NCI-H2227 (cell line): ENCODE results near the gene APOM.

ENCODE experiments used
- DNase-seq: peaks from one replicate; lab custom pipeline; 2025; ENCODE audit not compliant: unreplicated experiment; lab: John Stamatoyannopoulos, UW

The APOM gene

GRCh38 chr6:31677955-31678354 lies 22.3 kb downstream of the APOM start:
- DNase-seq, result no peak

GRCh38 chr6:31680226-31681134 lies 24.8 kb downstream of the APOM start, which contains the start of gene LY6G5C:
LY6G5C (minus strand) TSS chr6:31681067; CDS start chr6:31680373, 694 bp downstream.
- peak; percentile 83 for DNase-seq

- peak; percentile 61 for DNase-seq
These were observed 25.5 kb downstream of the APOM start for GRCh38 chr6:31681135-31681671.

DNA sequence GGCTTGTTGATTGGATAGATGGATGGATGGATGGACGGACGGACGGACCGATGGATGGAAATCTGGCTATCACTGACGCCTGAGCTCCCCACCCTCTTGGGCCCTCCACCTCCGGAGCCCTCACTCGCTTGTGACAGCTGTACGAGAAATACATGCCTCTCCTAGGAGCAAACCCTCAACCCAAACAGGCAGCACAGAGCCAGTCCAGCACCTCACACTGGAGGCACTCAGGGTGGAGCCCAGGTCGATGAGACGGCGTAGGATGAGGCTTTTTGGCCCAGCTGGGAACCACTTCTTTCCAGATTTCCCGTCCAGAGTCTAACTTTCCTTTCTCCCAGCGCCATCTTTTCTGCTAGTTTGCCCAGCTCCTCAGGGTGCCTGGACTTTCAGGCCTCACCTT lies 27.9 kb downstream of the APOM start:
- DNase-seq, result peak; percentile 45

GRCh38 chr6:31686483-31686882 lies 30.8 kb downstream of the APOM start:
- DNase-seq, result no peak

DNA sequence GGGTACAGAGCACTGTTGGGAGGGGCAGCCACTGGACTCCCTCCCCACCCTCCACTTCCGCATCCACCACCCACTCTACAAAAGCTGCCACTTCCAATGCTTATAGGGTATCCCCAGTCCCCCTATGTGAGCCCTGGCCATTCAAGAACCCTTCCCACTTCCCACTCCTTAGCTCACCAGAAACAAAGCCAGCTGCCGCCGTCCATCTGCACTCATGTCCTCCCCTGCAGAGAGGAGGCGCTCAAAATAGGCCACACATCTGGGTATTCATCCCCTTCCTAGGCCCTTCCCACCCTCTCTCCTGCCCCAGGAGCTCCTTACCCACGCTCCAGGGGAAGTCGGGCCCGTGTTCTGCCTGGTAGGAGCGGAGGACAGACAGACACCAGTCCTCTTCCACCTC lies 31.6 kb downstream of the APOM start:
- no peak for DNase-seq

DNA sequence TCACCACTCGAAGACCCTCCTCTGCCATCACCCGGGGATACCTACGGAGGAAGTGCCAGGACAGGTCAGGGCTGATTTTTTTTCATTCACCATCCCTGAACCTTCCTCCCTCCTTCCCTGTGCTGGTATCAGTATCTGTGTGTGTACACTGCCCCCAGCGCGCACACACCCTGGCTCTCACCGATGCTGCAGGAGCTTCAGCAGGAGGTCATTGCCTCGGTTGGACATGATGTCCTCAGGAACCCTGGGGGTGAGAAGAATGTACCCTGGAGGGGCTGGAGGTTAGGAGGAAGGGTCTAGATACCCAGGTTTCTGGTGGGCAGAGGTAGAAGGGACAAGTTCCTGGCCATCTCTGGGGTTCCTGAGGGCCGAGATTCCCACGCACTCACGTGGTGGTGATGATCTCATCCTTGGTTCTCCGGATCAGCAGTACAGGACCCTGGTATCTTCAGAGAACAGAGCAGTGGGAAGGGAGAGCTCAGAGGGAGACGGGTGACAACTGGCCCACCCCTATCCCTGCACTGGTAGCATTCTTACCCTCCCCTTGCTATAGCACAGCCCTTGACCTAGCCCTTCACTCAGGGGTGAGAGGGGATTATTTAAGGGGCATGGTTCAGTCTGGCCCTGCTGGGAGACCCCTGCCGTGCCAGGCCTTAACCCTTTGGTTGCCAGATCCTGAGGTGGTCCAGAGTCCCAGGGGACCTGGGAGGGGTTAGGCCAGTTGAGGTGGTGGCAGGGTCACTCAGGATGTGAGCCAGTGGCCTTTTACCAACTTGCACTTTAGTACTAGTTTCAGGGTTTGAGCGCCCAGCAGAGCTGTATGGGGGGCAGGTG lies 32.4 kb downstream of the APOM start:
- no peak for DNase-seq

DNA sequence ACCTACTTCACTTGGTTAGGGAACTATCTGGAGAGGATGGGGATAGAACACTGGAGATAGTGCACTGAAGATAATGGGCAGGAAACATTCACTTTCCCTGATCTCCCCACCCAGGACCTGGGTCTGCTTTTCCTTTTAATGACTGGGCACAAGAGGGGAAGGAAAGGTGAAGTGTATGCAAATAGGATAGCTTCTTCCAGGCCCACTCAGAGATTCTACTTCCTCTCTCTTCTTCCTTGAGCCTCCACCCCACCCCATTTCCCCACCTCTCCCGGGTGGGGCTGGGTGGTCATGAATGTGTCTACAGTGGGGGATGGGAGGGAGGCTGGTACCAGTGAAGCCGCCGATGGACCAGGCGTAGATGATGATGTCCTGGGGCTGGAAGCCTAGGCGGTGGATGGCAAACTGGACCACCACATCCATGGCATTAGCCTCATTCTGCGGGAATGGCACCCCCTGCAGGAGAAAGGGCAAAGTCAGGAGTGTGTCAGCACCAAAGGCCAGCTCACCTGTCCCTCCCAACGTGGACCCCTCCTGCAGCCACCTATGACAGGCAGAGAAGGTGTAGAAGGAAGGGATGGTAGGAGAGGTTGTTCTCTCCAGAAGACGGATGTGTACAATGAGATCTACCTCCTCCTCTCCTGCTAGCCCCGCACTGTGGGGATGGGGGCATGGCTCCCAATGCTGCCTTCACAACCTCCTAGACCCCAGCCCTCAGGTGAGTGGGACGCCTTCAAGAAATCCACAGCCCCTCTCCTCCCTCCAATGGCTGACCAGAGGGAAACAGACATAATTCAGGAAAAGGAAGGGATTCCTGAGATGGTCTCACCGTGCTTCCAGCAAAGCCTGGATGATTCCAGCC lies 33.8 kb downstream of the APOM start:
- DNase-seq, result no peak

- no peak for DNase-seq
These were observed 34.8 kb downstream of the APOM start for GRCh38 chr6:31690231-31691077.

- DNase-seq, result no peak
These were observed 35.4 kb downstream of the APOM start for GRCh38 chr6:31691078-31691463.

DNA sequence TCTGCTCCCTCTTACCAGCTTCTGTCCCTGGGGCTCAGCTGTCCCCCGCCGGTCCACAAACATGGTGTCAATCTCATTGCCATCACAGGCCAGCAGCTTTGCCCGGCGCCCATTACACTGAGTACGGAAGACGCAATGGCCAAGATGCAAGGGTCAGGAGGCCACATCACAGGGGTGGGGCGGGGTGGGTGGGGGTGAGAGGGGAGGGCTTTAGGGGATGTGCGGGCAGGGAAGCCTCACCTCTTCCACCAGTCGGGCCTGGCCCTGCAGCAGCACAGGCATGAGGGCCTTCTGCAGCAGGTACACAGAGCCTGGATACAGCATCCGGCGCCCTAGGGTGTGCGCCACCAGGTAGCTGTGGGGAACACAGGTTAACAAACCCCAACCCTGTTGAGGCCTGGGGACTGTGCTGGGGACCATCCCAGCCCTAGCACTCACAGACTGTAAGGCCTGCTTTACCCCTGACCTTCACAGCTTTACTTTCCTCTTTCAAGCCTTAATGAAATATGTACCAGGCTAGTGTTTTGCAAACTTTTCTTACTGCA lies 35.9 kb downstream of the APOM start:
- DNase-seq, result no peak

DNA sequence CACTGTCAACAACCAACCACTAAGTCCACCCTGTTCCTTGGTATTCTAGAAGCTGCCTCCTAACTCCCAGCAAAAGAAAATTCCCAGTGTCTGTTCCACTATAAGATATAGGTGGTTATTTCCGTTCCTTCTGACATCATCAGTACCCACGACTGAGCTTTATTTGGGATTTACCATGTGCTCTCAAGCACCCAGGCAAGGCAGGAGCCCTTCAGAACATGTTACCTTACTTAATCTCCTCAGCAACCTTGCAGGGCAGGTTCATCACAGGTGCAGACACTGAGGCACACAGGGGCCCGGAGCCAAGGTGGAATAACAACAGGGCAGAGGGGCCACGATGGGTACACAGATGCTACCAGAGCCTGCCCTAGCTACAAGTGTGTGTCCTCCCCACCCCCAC lies 36.7 kb downstream of the APOM start:
- DNase-seq, result no peak

GRCh38 chr6:31692886-31693285 lies 37.2 kb downstream of the APOM start:
- DNase-seq, result no peak

DNA sequence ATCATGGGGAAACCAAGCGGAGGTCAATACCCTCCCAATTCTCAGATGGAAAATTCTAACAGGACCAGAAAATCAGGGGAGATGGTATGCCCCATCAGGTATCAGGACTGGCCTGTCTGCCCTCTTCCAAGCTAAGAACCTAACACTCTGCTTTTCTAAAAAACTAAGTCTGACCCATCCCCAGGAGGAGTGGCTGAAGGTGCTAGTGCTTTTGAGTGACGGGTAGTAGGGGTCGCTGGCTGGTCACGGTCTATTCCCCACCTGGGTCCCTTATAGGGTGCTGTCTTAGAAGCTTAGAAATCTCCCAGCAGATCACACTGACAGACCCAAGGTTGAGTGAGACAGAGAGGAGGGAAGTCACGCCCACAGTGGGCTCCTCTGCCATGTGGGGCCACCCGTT lies 37.8 kb downstream of the APOM start:
- DNase-seq, result no peak

DNA sequence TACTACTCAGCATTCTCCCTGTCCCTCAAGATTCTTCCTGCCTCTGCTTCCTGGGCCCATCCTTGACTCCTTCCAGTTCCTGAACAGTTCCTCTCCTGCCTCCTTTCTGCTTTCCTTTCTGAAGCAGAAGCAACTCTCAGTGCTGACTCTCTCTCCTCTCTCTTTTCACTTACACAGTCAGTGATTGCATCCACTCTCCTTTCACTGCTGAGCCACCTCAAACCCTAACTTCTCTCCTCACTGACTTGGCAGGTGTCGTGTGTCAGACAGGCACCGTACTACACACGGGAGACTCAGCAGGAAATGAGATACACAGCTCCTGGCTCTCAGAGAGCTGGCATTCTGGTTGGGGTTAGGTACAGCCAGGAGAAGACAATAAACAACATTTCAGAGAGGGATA lies 41.9 kb downstream of the APOM start:
- DNase-seq, result no peak

DNA sequence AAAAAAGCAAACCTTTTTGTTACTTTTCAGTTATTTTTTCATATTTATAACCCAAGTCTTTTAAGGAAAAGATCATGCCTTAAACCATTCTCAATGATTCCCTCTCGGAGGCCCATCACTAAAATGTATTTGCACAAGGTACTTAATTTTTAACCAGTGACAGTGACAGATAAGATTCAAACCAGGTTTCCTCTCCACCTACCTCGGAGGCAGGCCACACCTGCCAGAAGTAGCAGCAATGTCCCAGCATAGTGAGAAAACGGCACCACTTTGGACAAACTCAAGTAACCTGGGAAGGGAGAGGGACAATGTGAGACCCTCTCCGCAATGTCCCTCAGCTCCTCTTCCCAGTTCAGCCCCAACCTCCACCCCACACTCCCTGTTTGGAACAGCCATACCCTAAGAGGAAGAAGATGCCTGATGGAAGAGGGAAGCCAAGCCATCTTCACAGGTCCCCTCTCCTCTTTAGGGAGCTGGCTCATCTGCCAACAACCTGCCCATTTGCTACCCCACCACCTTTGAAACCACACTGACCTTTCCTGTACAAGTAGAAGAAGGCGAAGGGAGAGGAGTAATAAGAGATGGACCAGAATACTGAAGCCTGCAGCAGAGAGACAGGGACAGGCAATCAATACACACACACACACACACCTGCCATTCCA lies 45.2 kb downstream of the APOM start:
- no peak for DNase-seq

- no peak for DNase-seq
These were observed 46.1 kb downstream of the APOM start for GRCh38 chr6:31701666-31702404.

DNA sequence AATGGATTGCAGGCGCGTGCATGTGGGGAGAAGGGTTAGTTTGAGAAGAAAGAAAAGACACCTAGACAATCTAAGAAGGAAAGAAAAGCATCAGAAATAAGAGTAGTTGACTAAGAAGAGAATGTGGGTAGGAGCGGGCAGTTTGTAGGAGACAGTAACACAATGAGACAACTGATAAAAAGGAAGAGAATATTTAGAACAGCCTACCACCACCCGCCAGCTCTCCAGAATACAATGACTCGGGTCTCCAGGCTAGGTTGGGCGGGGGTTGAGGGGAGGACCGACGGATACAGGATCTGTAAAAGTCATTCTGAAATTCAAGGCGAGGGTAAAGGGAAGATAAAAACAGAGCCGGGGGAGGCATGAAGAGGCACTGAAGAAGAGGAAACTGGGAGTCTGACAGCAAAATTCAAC lies 46.7 kb downstream of the APOM start:
- no peak for DNase-seq
